AG08395 (cell line): ENCODE data around the gene CCM2L.

Experiments used
- DNase-seq: peaks from one replicate; pipeline ENCODE4 v3.0.0; 2012; ENCODE audit warnings: mixed read lengths, low spot score

CCM2L gene

DNA sequence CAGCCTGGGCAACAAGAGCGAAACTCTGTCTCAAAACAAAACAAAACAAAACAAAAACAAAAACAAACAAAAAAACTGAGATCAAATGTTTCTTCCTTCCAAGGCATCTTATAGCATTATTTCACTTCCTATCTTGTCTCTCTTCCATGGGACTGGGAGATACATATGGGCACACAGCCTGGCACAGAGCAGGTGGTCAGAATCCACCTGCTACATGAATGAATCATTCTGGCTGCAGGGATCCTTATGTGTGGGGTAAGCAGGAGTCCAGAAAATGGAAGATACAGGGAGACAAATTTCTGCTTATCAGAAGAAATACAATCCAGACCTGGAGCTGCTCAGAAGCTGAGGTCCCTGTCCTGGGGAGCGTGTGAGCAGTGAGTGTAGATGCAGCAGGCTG, 18.2 kb upstream of the CCM2L start:
- no peak for DNase-seq

DNA sequence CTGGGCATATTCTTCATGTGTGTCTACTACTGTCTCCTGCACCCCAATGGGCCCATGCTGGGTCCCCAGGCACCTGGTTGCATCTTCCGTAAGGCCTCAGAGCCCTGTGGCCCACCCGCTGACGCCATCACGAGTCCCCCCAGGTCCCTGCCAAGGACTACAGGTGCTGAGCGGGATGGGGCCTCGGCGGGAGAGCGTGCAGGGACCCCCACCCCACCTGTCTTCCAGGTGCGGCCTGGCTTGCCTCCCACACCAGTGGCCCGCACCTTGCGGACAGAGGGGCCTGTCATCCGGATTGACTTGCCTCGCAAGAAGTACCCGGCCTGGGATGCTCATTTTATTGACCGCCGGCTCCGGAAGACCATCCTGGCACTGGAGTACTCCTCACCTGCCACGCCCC, 13.2 kb upstream of the CCM2L start:
- no peak for DNase-seq

DNA sequence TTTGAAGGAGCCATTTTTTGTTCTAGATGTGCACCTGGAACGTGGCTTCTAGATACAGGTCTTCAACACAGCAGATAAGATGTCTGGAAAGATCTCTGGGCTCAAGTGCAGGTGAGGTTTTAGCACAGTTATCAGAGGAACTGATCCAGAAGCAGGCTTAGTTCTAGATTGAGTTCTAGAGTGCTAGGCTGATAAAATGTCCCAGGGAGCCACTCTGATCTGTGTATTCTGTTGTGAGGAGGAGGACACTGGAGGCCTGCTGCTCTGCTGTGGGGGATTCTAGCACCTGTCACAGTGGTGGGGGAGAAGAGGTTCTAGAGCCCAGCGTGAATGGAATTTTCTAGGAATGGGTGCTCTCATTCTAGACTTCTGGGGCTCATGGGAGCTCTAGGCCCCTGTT, 12.0 kb upstream of the CCM2L start:
- DNase-seq, result no peak

DNA sequence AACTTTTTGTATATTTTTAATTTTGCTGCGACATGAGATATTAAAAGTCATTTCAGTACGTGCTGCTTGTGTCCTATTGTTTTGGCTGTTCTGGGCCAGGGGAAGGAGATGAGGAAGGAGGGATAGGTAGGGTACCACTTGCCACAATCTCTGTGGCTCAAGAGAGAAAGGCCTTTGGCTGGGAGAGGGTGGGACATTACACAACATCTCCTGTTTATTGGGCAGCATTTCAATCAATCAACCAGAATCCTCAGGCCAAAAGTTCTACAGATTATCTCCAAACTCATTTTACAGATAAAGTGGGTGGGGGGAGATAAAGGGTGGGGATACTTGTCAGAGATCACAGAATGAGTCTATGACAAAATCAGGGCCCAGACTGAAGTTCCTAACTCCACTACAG, 6.9 kb upstream of the CCM2L start:
- DNase-seq, result no peak

DNA sequence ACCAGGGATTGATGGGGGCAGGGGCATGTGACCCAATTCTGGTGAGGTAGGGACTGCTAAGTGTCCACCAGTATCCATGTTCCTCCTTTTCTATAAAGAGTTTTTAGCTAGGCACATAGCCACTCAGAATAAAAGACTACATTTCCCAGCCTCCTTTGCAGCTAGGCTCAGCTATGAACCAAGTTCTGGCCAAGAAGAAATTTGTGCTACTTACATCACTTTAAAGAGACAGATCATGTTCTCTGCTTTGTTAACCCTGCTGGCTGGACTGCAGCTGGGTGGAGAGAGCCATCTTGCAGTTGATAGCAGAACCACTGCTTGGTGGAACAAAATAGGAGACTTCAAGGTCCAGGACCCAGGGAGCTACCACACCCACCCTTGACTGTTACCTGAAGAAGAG, 5.3 kb upstream of the CCM2L start:
- peak; percentile 52 for DNase-seq

DNA sequence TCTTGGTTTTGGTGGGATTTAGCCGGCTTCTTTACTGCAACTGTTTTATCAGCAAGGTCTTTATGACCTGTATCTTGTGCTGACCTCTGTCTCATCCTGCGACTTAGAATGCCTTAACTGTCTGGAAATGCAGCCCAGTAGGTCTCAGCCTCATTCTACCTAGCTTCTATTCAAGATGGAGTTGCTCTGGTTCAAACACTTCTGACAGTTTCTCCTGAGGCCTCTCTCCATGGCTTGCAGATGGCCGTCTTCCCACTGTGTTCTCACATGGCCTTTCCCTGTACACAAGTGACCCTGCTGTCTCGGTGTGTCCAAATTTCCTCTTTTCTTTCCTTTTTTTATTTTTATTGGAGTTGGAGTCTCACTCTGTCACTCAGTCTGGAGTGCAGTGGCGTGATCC, 4.2 kb upstream of the CCM2L start:
- no peak for DNase-seq

DNA sequence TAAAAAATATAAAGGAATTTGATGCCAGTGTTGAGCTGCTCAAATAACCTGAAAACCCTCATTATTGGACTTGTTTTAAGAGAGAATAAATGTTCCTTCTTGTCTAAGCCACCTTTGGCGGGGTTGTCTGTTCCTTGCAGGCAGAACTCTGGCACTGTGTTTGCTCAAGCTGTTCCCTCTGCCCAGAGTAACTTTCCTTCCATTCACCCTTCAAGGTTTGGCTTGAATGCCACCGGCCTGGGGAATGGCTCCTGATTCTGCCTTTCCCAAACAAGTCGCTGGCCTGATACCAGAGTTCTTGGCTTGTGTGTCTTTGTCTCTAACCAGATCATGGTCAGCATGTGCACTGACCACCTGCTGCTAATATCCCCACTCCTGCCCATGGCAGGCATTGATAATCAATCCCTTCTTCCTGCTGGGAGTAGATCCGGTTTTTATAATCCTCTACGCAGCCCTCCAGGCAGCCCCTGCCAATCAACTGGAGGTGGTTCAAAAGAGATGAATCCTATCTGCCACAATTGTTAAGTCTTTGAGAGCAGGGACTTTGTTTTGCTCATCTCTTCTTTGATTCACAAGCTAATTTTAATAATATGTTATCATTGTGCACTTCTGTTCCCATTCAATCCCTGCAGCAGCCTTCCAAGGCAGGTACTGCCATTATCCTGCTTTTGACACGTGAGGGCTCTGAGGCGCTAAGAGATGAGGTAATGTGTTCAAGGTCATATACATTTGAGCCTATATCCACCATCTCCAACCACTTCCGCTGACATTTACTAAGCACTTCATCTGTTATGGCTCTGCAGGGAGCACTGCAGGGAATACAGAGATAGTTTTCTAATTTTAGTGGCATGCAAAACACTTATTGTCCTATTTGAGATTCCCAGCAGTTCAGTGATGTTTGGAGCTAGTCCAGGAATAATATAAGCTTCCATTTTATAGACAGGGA, 3.1 kb upstream of the CCM2L start:
- no peak for DNase-seq

DNA sequence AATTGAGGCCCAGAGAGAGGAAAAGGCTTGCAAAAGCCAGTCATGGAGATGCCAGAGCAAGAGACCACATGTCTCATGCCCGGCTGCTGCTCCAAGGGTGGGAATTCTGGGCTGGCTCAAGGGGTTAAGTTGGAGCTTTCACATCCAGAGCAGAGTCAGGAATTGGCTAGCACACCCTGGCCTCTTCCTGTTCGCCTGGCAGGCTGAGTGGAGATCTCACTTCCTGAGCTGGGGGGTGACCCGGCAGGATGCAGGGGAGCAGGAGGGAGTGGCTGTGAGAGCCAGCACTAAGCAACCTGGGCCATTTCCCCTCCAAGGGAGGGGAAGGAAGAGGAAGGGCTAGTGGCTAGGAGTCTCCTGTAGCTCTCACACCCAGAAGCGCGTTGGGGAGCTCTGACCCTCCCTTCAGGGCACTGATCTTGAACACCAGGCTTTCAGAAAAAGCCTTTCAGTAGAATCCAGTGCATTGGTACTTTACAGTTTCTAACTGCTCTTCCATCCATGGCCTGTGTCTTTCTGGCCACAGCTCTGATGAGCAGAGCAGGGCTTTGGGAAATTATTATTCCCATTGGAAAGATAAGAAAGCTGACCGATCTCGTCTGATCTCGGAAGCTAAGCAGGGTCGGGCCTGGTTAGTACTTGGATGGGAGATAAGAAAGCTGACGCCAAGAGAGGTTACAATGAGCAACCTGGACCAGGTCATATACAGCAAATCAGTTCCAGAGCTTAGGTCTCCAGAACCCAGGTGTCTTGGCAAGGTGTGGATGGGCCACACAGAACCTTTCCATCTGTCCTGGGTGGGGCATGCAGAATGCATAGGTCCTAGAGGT, 2.2 kb upstream of the CCM2L start:
- no peak for DNase-seq

DNA sequence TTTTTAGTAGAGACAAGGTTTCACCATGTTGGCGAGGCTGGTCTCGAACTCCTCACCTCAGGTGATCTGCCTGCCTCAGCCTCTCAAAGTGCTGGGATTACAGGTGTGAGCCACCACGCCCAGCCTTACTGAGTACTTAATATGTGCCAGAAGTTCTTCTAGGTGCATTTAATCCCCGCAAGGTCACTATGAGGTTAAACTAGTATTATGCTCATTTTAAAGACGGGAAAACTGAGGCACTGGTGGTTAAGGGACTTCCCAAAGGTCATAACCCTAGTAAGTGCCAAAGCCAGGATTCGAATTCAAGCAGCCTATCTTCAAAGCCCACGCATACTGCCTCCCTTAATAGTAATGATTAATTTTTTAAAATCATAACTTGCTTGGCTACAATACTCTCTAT, 674 bp upstream of the CCM2L start:
- no peak for DNase-seq

DNA sequence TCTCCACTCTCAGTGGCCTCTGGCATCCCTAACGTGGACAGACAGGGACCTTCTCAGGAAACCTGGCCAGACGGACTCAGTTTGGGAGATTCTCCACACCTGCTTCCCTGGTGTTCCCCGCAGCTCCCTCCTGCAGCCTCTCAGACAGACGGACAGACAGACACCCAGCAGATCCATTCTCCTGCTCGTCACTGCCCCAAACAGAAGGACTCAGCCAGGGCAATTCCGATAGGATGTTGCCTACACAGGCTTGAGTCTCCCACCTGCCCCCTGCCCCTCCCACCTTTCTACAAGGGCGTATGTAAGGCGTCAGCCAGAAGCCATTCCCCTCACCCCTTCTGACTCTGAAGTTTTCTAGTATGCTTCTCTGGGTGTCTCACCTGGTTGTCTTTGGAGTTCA, 428 bp downstream of the CCM2L start:
- DNase-seq, result no peak

DNA sequence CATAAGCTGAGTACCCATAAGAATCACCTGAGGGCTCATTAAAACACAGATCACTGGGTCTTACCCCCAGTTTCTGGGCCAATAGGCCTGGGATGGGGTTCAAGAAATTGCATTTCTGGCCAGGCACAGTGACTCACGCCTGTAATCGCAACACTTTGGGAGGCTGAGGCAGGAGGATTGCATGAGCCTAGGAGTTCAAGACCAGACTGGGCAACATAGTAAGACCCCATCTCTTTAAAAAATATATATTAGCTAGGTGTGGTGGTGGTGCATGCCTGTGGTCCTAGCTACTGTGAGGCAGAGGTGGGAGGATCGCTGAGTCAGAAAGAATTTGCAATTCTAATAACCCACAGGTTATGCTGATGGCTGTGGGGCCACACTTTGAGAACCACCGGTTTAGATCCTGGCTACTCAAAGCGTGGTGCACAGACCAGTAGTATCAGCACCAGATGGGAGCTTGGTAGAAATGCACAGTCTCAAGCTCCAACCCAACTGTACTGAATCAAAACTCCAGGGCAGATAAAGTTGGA, 2.0 kb downstream of the CCM2L start:
- DNase-seq, result no peak

DNA sequence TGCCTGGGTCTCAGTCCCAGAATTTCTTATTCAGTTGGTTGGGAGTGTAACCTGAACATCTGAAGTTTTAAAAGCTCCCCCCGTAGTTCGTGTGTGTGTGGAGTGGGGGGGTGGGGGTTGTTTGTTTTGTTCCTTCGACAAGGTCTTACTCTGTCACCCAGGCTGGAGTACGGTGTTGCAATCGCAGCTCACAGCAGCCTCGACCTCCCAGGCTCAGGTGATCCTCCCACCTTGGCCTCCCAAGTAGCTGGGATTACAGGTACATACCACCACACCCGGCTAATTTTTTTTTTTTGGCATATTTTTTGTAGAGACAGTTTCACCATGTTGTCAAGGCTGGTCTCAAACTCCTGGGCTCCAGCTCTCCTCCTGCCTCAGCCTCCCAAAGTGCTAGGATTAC, 3.1 kb downstream of the CCM2L start:
- no peak for DNase-seq

DNA sequence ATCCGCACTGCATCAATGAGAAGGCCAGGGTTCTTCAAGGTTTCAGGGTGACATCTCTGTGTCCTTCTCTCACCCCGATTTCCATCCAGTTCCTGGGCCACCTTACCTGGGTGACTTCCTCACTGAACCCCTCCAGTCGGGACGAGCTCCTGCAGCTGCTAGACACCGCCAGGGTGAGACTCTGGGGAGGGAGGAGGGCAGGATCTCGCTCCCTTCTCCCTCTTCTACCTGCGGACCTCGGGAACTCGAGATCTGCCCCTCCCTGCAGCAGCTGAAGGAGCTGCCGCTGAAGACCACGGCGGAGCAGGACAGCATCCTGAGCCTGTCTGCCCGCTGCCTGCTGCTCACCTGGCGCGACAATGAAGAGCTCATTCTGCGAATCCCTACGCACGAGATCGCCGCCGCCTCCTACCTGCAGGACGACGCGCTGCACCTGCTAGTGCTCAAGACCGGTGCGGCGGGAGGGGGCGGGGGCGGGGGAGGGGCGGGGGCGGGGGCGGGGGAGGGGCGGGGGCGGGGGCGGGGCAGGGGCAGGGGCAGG, 7.5 kb downstream of the CCM2L start:
- DNase-seq, result no peak

DNA sequence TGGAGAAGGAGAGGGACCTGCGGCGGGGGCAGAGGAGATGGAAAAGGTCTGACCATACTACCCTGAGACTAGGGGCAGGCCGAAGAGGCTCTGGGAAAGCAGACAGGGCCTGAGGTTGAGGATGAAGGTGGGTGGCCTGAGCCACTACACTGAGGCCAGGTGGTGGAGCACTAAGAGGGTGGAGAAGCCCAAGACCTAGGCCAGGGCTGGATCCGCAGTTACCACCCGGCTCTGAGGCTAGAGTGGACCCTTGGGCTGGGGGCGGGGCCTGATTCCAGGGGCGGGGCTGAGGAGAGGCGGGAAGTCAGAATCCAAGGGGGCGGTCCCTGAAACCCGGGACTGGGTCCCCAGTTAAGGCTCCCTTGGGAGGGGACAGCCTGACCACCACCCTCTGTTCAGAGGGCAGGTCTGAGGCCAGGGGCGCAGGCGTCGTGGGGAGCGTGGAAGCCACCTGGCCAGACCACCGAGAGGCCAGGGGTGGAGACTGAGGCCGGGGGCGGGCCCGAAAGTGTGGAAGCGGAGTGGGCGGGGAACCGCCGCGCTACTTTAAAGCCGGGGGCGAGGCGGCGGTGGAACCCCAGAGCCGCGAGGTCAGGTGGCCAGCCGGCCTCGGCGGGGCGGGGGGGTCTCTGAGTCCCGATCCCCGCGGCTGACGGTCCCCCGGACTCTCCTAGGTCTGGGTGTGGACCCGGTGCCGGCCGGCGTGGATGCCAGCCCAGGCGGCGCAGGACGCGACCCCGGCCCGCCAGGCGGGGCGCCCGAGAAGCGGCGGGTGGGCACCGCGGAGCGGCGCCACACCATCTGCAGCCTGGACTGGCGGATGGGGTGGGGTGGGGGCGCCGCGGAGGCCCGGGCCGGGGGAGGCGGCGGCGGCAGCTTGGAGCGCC, 8.3 kb downstream of the CCM2L start:
- DNase-seq, result no peak

DNA sequence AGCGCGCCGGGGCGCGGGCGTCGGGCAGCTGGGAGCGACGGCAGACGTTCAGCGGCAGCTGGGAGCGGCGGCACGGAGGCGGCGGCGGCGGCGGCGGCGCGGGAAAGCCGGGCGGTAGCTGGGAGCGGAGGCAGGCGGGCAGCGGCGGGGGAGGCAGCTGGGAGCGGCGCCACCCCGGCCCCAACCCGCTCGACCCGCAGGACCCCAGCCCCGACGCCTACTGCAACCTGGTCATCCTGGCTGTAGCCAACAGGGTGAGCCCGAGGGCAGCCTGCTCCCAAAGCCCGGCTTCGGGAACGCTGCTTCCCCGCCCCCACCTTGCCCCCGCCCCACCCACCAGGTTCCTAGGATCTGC, 8.9 kb downstream of the CCM2L start:
- no peak for DNase-seq

DNA sequence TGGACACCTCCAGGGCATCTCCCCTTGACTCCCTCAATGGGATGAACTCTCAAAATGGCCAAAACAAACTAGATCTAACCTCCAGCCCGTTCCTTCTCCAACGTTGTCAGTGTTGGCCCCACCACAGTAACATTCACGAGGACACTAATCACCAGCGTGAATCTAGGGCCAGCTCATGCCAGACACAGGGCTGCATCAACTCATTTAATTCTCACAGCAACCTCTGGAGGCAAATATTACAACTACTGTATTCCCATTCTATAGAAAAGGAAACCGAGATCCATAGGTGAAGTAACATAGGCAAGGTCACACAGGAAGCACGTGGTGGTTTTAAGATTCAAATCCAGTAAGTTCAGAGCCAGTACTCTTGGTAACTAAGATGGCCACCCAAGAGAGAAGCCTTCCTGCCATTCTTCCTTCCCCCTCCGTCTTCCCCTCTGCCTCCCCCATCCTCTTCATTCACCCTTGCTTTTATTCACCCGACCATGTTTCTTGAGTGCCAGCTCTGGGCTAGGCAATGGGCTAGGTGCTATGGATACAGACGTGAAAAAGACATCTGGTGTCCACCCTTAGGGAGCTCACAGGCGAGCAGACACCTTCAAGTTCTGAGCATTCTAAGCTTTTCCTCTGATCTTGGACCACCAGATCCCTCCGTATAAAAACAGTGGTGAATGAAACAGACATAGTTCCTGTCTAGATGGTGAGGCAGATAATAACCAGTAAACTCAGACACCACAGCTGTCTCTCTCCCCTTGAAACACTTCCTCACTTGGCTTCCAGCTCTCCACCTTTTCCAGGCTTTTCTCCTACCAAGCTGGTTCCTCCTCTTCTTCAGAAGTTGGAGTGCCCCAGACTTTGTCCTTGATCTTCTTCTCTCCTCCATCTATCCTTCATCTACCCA, 9.6 kb downstream of the CCM2L start:
- DNase-seq, result no peak

DNA sequence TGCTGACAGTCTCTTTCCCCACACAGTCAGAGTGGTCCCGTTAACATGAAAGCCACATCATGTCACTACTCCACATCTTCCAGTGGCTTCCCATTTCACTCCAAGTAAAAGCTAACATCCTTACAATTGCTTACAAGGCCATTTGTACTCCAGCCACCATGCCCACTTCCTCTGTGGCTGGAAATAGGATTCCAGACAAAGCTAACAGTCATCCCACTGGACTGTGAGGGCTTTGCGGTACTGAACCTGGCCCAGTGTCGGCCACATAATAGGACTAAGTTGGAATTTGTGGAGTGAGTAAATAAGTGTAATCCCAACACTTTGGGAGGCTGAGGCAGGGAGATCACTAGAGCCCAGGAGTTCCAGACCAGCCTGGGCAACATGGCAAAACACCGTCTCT, 10.9 kb downstream of the CCM2L start:
- DNase-seq, result no peak

DNA sequence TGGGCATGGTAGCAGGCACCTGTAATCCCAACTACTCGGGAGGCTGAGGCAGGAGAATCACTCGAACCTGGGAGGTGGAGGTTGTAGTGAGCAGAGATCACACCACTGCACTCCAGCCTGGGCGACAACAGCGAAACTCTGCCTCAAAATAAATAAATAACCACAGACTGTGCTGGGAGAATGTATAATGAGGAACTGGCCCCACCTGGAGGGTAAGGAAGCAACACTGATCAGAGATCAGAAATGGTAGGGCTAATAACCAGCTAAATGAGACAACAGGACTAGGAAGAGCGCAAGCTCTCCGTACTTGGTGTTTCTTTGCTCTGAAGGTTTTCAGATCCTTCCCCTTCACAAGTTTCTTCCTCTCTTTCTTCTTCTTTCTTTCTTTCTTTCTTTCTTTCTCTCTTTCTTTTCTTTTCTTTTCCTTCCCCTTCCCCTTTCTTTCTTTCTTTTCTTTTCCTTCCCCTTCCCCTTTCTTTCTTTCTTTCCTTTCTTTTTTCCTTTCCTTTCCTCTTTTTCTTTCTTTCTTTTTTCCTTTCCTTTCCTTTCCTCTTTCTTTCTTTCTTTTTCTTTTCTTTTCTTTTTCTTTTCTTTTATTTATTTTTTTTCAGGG, 14.6 kb downstream of the CCM2L start:
- no peak for DNase-seq

DNA sequence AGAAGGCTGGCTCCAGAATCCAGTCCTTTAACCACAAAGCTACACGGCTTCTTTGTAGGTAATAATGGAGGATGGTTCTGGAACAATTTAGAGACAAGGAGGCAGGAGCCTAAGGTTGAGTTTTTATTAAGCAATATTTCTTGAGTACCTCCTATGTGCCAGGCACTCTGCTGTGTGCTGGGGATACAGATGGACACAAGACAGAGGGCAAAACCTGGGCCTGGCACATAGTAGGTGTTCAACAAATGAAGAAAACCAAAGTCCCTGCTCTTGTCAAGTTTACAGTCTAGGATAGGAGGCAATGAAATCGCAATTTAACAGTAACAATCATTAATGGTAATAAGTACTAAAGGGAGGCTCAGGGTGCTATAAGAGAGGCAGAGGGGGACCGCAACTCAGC, 17.4 kb downstream of the CCM2L start:
- no peak for DNase-seq

DNA sequence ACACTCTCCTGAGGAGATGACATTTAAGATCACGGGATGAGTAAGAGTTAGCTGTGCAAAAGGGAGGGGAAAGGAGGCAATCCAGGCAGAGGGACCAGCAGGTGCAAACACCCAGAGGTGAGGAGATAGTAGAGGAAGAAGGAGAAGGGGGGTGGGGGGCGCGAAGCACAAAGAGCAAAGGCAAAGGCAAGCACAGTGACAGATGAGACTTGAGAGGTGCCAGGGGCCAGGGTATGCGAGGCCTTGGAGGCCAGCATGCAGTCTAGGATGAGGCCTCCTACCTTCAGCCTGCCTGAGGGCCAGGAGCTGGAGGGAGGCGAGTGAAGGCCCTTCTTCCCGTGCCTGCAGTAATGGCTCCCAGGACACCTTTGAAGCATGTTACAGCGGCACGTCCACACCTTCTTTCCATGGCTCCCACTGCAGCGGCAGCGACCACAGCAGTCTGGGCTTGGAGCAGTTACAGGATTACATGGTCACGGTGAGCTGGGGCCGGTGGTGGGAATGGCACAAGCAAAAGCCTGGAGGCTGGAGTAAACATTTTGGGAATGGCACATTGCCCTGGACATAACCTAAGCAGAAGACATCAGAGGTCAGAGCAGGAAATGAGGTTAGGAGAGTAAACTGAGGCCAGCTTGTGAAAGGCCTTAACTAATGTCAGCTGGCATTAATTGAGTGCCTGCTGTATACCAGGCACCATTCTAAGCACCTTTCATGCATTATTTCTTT, 18.6 kb downstream of the CCM2L start:
- DNase-seq, result no peak
